A549 (cell line): ENCODE results near the gene PRR35. TPM values are rescaled to one million over a fixed set of nuclear protein-coding genes. Genes with fewer than 3 reads are reported as not detected.
A peak's percentile ranks its signal among the peaks of the same experiment; 100 is the strongest.

Experiments used
- ATAC-seq, 2 experiments: fragments of 200-7000 bp in 1 of 2; fragments of >200 bp in 1 of 2; cut with Nextera tagmentation in 1 of 2; cut with Tn5 transposase in 1 of 2; 3 replicates each; pipeline versions ENCODE4 v1.8.0 to v1.9.1; 2018 to 2020; ENCODE audit warnings: mild to moderate bottlenecking in 1 of 2, moderate library complexity in 1 of 2
- CTCF ChIA-PET: fragments of 300-600 bp; sonication (Branson Sonifier 250); formaldehyde crosslinking; extraction: SDS; loops from one replicate; lab custom pipeline; 2021; ENCODE audit warnings: antibody characterized with exemption, inconsistent platforms; lab: Yijun Ruan, JAX
- POLR2A ChIA-PET: fragments of 350-600 bp; formaldehyde crosslinking; extraction: SDS; loops from one replicate; lab custom pipeline; 2021; ENCODE audit warnings: antibody characterized with exemption, inconsistent platforms; lab: Yijun Ruan, JAX
- DNase-seq, 2 experiments: peaks; one replicate each; pipeline versions ENCODE4 v3.0.0 to v3.0.0-alpha.2; 2011 to 2016; ENCODE audit warnings: low read depth in 1 of 2, low spot score in 1 of 2
- FAIRE-seq: peaks from 2 replicates; lab custom pipeline; 2011; peaks lifted over from hg19 to GRCh38; lab: Jason Lieb, UNC
- H3K27ac ChIP-seq, 2 experiments: fragments of >200 bp; sonication (Bioruptor Twin); formaldehyde crosslinking; 3 replicates each; pipeline ENCODE4 v1.5.1; 2016 to 2017
- H3K4me1 ChIP-seq: fragments of >200 bp; sonication (Bioruptor Twin); formaldehyde crosslinking; 3 replicates; pipeline ENCODE4 v1.6.1; 2016
- H3K4me2 ChIP-seq: fragments of >200 bp; sonication (Bioruptor Twin); formaldehyde crosslinking; 3 replicates; pipeline ENCODE4 v1.6.1; 2016
- H3K4me3 ChIP-seq: fragments of >200 bp; sonication (Bioruptor Twin); formaldehyde crosslinking; 3 replicates; pipeline ENCODE4 v1.5.1; 2016
- H3K9me3 ChIP-seq: fragments of >200 bp; sonication (Bioruptor Twin); formaldehyde crosslinking; 3 replicates; pipeline ENCODE4 v1.6.1; 2016
- BCL3 ChIP-seq: fragments of >200 bp; sonication (Bioruptor Twin); formaldehyde crosslinking; IDR thresholded peaks from 3 replicates; pipeline ENCODE4 v1.6.1; 2016
- CTCF ChIP-seq: fragments of >200 bp; sonication (Bioruptor Twin); formaldehyde crosslinking; IDR thresholded peaks from 3 replicates; pipeline ENCODE4 v1.5.1; 2016
- E2F6 ChIP-seq: IDR thresholded peaks from 2 replicates; pipeline ENCODE4 v1.6.1; 2012; ENCODE audit warnings: low read depth, borderline replicate concordance
- FOSB ChIP-seq: fragments of 250-450 bp; sonication (Bioruptor Pico); IDR thresholded peaks from 2 replicates; pipeline ENCODE4 v1.5.0; 2020; ENCODE audit warnings: mild to moderate bottlenecking, moderate library complexity
- FOXS1 ChIP-seq: fragments of 250-450 bp; sonication (Bioruptor Pico); IDR thresholded peaks from 2 replicates; pipeline ENCODE4 v1.5.0; 2020; ENCODE audit warnings: mild to moderate bottlenecking, moderate library complexity
- GATA3 ChIP-seq: IDR thresholded peaks from 2 replicates; pipeline ENCODE4 v1.6.1; 2012; ENCODE audit warnings: borderline replicate concordance
- HDAC2 ChIP-seq: fragments of 200-600 bp; sonication (generic); IDR thresholded peaks from 2 replicates; pipeline ENCODE4 v1.6.1; 2016
- HES2 ChIP-seq: fragments of >200 bp; sonication (Bioruptor Twin); formaldehyde crosslinking; IDR thresholded peaks from 2 replicates; pipeline ENCODE4 v1.6.1; 2016
- HEYL ChIP-seq: fragments of 250-450 bp; sonication (Bioruptor Pico); IDR thresholded peaks from 2 replicates; pipeline ENCODE4 v1.8.0; 2021; ENCODE audit warnings: mild to moderate bottlenecking, moderate library complexity
- HOXA7 ChIP-seq: fragments of 250-450 bp; sonication (Bioruptor Pico); IDR thresholded peaks from 2 replicates; pipeline ENCODE4 v1.5.0; 2020; ENCODE audit warnings: mild to moderate bottlenecking, moderate library complexity
- JUN ChIP-seq, 2 experiments: fragments of >200 bp; sonication (Bioruptor Twin); formaldehyde crosslinking; IDR thresholded peaks; 2 replicates in 1 of 2; 3 replicates in 1 of 2; pipeline ENCODE4 v1.6.1; 2016 to 2017
- MAFK ChIP-seq: fragments of 450-650 bp; IDR thresholded peaks from 2 replicates; pipeline ENCODE4 v1.6.1; 2014; ENCODE audit not compliant: partially characterized antibody
- MAZ ChIP-seq: fragments of 150-350 bp; IDR thresholded peaks from 2 replicates; pipeline ENCODE4 v1.6.1; 2014; ENCODE audit warnings: antibody characterized with exemption, low read depth, low read length, borderline replicate concordance
- RAD21 ChIP-seq, 2 experiments: fragments of >200 bp in 1 of 2; sonication (Bioruptor Twin) in 1 of 2; formaldehyde crosslinking in 1 of 2; IDR thresholded peaks in 1 of 2; conservative IDR thresholded peaks in 1 of 2; 2 replicates in 1 of 2; 3 replicates in 1 of 2; pipeline ENCODE4 v1.6.1; 2012 to 2018; ENCODE audit warnings: inconsistent platforms in 1 of 2
- RFX5 ChIP-seq: fragments of 450-650 bp; IDR thresholded peaks from 2 replicates; pipeline ENCODE4 v1.7.1; 2014; ENCODE audit warnings: antibody characterized with exemption, mild to moderate bottlenecking, moderate library complexity
- USF2 ChIP-seq: fragments of 450-650 bp; IDR thresholded peaks from 2 replicates; pipeline ENCODE4 v1.6.1; 2014; ENCODE audit warnings: antibody characterized with exemption
- ZFP36 ChIP-seq: fragments of 450-650 bp; IDR thresholded peaks from 2 replicates; pipeline ENCODE4 v1.6.1; 2014; ENCODE audit warnings: borderline replicate concordance; ENCODE audit not compliant: partially characterized antibody
- WGBS: methylation state at CpG from one replicate; pipeline ENCODE4 v1.1.6; 2017; ENCODE audit errors: missing lambda C conversion rate; 5-methylcytosine and 5-hydroxymethylcytosine counted together
- polyA plus RNA-seq, 4 experiments: library from polyadenylated mRNA; depleted of rRNA in 3 of 4; stranded (reverse); fragments of >200 nt; fragmentation: RNase III in 1 of 4; extraction: RNeasy Plus Mini Kit Qiagen cat#74134 plus additional on column Dnase treatment in 1 of 4; gene quantifications; 2 replicates in 3 of 4; 3 replicates in 1 of 4; pipeline ENCODE4 v1.2.3, GENCODE V29; 2011 to 2017

PRR35 gene
- polyA plus RNA-seq, 2 of the 4 experiments (the other 2 are of a cell fraction) = 0.04 TPM

GRCh38 chr16:598823-599739 is 38.9 kb downstream of the PRR35 start:
- 95% methylated on average over 42 of the region's 43 CpGs for WGBS

GRCh38 chr16:600781-601180 is 40.6 kb downstream of the PRR35 start:
- FAIRE-seq (no peak), ATAC-seq (peak; percentile 85 to 88), DNase-seq (no peak)
- peaks cover 17% of the 10 kb centered on the region for H3K9me3 ChIP-seq
- POLR2A ChIA-PET = no interaction called here
- no peak overlapping the region for H3K4me2 ChIP-seq
- no peak overlapping the region for H3K4me3 ChIP-seq
- no peak for TF ChIP-seq ZFP36
- 0 out of 5 replicates have a peak, but pooled peaks of 1 of the 2 experiments have one; percentile 16 for TF ChIP-seq RAD21 (conservative IDR thresholded peaks at IDR 0.05 in 1 of 2, IDR thresholded peaks at IDR 0.05 in 1 of 2)
- peak; percentile 19; the same call in 2 of the 3 replicates for TF ChIP-seq CTCF
- CTCF ChIA-PET = interaction anchor here (0.9 to 2.8 kb wide), 10 partner anchors 9 to 66 kb away, joined by 3 to 11 read pairs (median 4); partner anchors contain the start of gene METTL26
- 68% methylated on average over 7 of the region's 7 CpGs for WGBS
- H3K4me1 ChIP-seq = no peaks in the 10 kb centered on the region
- H3K27ac ChIP-seq = no peak overlapping the region

More at GRCh38 chr16:598823-599739, 38.9 kb downstream of the PRR35 start:
- no peak for ATAC-seq
- Histone ChIP-seq H3K4me2 (no peak overlapping the region), H3K4me1 (no peaks in the 10 kb centered on the region), H3K27ac (no peak overlapping the region), H3K9me3 (no peaks in the 10 kb centered on the region; the same call in 2 of the 3 replicates), H3K4me3 (no peak overlapping the region)
- CTCF ChIA-PET = interaction anchor here (0.6 to 2.8 kb wide), 7 partner anchors 17 to 443 kb away, joined by 3 to 11 read pairs (median 3); no protein-coding TSS in a partner anchor
- no peak for TF ChIP-seq MAZ
- TF ChIP-seq HEYL (CRISPR knock-in tag) = no peak
- TF ChIP-seq HDAC2 = no peak
- TF ChIP-seq FOSB (CRISPR knock-in tag) = no peak
- no peak for TF ChIP-seq ZFP36
- TF ChIP-seq E2F6 = no peak
- TF ChIP-seq HES2 = no peak
- no peak for TF ChIP-seq JUN (IDR thresholded peaks at IDR 0.05)
- TF ChIP-seq BCL3 = no peak
- TF ChIP-seq USF2 = no peak
- TF ChIP-seq RFX5 = no peak
- TF ChIP-seq GATA3 = no peak
- no peak for TF ChIP-seq FOXS1 (CRISPR knock-in tag)
- no peak for TF ChIP-seq HOXA7 (CRISPR knock-in tag)
- TF ChIP-seq MAFK = no peak
- POLR2A ChIA-PET = no interaction called here
- FAIRE-seq = no peak
- no peak for DNase-seq
